HCT116 (cell line): ENCODE data around the gene SYNPO.

Experiments used
- CTCF ChIP-seq, 3 experiments: fragments of 200-600 bp in 1 of 3; sonication (generic) in 1 of 3; IDR thresholded peaks in 2 of 3; conservative IDR thresholded peaks in 1 of 3; 2 replicates each; pipeline ENCODE4 v1.5.1; 2012 to 2017; ENCODE audit warnings: low read depth in 2 of 3, low read length in 2 of 3, antibody characterized with exemption in 1 of 3, borderline replicate concordance in 1 of 3, control low read depth in 1 of 3, mild to moderate bottlenecking in 1 of 3, mixed read lengths in 1 of 3, mixed run types in 1 of 3, moderate library complexity in 1 of 3; ENCODE audit not compliant: insufficient read depth in 1 of 3
- EZH2 ChIP-seq: fragments of 200-600 bp; sonication (generic); IDR thresholded peaks from 2 replicates; pipeline ENCODE4 v1.6.1; 2017; ENCODE audit warnings: antibody characterized with exemption, mixed run types
- EZH2phosphoT487 ChIP-seq: fragments of 200-600 bp; IDR thresholded peaks from 2 replicates; pipeline ENCODE4 v1.6.1; 2018; ENCODE audit warnings: antibody characterized with exemption, borderline replicate concordance
- JUND ChIP-seq: IDR thresholded peaks from 2 replicates; pipeline ENCODE4 v1.6.1; 2012
- MAX ChIP-seq: IDR thresholded peaks from 2 replicates; pipeline ENCODE4 v1.6.1; 2012
- POLR2A ChIP-seq: IDR thresholded peaks from 2 replicates; pipeline ENCODE4 v1.7.0; 2011; ENCODE audit warnings: borderline replicate concordance; ENCODE audit not compliant: insufficient read depth, insufficient read length; ENCODE audit errors: extremely low read depth
- POLR2AphosphoS5 ChIP-seq: IDR thresholded peaks from 2 replicates; pipeline ENCODE4 v1.6.1; 2011; ENCODE audit warnings: mild to moderate bottlenecking, low read depth, low read length, moderate library complexity
- RAD21 ChIP-seq: IDR thresholded peaks from 2 replicates; pipeline ENCODE4 v1.6.1; 2012; ENCODE audit warnings: low read depth, mild to moderate bottlenecking
- SP1 ChIP-seq: IDR thresholded peaks from 2 replicates; pipeline ENCODE4 v1.6.1; 2012; ENCODE audit warnings: low read depth
- SRF ChIP-seq: IDR thresholded peaks from 2 replicates; pipeline ENCODE4 v1.6.1; 2012; ENCODE audit warnings: low read depth
- YY1 ChIP-seq: IDR thresholded peaks from 2 replicates; pipeline ENCODE4 v1.6.1; 2011; ENCODE audit warnings: low read length, low read depth, moderate library complexity, mild to moderate bottlenecking; ENCODE audit not compliant: insufficient replicate concordance; ENCODE audit errors: extremely low read depth
- ZBTB33 ChIP-seq: IDR thresholded peaks from 2 replicates; pipeline ENCODE4 v1.6.1; 2011; ENCODE audit warnings: mild to moderate bottlenecking, low read length, moderate library complexity; ENCODE audit not compliant: insufficient replicate concordance; ENCODE audit errors: extremely low read depth

GRCh38 chr5:150653145-150653761 is 12.8 kb downstream of the SYNPO start:
- TF ChIP-seq CTCF (IDR thresholded peaks at IDR 0.05 in 2 of 3, conservative IDR thresholded peaks at IDR 0.05 in 1 of 3; ENCODE audit: borderline replicate concordance in 1 of 3, insufficient read depth in 1 of 3, low read depth in 2 of 3, low read length in 2 of 3) (no peak; a peak in 1 of 6 replicates), EZH2phosphoT487 (no peak), MAX (no peak), ZBTB33 (no peak), POLR2A (no peak), RAD21 (no peak), YY1 (no peak), EZH2 (no peak), SRF (no peak), SP1 (no peak), POLR2AphosphoS5 (no peak), JUND (no peak)
